Measurements from ENCODE around the gene CAD.
"Not testable (repeated sequence)": the region's sequence is repeated elsewhere in the genome, so short reads cannot be mapped to it uniquely, and the experiment has no call there.

Gene CAD

DNA sequence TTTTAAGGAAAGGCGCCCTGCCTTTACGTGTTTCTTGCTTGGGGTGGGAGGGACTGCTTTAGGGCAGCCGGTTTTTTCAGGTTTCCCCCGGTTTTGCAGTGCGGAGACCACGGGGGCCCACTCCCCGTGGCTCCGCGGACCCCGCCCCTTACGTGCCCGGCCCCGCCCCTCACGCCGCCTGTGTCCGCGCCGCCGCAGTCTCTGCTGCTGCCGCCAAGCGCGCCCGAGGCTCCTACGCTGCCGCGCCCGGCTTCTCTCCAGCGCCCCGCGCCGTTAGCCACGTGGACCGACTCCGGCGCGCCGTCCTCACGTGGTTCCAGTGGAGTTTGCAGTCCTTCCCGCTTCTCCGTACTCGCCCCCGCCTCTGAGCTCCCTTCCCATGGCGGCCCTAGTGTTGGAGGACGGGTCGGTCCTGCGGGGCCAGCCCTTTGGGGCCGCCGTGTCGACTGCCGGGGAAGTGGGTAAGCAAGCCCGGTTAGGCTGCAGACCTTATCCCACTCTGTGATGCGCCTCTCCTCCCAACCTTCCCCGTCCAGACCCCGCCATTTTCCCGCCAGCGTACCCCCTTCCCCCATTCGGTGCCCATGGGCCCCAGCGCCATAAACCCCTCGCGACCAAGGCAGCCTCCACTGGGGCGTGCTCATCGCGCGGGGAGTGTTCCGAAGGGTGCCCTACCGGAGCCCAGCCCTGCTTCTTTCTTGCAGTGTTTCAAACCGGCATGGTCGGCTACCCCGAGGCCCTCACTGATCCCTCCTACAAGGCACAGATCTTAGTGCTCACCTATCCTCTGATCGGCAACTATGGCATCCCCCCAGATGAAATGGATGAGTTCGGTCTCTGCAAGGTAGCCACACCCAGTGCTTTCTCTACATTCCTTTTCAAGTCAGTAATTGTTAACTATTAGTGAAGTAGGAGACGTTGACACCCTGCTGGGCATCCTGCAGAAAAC is at the start of gene CAD:
Gene CAD, plus strand, starts transcription at position 197 of the 949 bp plus-strand sequence. Its CDS starts 183 bp downstream, at position 380.
- peak; percentile 83 for DNase-seq

DNA sequence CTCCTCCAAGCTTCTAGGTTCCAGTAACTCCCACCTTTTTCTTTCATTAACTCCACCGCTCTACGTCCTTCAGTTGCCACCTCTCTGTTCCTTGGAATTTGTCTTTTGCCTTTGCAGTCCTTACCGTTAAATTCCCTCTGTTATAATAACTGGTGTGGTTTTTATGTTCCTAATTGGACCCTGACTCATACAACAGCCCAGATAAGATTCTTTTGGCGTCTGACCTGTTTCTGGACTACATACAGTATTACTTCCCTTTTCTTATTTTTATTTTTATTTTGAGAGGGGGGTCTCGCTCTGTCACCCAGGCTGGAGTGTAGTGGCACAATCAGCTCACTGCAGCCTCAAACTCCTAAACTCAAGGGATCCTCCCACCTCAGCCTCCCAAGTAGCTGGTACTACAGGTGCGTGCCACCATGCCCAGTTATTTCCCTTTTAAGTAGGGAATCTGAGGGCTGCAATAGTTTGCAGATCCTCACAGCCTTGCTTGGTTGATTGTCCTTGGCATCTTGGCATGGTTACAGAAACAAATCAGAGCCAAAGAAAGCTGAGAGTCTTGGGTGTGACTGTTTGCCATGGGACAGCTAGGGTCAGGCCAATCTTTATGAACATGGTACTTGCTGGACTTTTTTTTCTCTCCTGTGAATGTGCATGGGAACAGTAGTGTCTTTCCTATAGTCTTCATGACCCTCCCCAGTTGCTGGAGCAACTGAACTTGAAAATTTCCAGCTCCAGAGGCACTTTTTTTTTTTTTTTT is 46.4 kb upstream of the CAD start:
- no peak for DNase-seq

DNA sequence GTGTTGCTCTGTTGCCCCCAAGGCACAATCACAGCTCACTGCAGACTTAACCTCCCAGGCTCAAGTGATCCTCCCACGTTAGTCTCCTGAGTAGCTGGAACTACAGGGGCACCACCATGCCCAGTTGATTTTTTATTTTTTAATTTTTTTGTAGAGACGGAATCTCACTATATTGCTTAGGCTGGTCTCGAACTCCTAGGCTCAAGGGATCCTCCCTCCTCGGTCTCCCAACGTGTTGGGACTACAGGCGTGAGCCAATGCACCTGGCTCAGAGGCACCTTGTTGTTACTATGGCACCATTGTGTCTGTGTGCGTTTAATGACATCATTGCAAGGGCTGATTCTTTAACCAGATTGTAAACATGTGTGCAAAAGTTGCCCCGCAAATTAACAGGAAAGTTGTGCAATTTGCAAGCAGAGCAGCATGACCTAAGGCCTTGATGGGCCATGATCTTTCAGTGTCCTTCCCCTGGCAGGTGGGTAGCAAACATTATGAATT is 45.8 kb upstream of the CAD start:
- no peak for DNase-seq

DNA sequence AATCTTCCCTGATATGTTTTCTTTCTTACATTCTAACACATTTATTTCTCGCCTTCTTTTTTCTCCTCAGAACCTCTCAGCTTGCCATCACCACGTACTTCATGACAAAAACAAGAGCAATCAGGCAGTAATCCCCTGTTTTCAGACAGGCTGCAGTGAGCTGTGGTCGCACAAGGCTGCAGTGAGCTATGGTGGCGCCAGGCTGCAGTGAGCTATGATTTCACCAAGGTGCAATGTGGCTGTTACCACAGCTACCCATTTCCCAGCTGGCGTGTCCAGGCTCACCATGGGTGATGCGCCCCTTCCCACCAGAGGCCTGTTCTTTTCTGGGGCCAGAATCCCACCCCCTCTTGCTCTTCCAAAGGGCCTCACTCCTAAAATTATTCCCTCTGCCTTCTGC is 42.5 kb upstream of the CAD start:
- no peak for DNase-seq

DNA sequence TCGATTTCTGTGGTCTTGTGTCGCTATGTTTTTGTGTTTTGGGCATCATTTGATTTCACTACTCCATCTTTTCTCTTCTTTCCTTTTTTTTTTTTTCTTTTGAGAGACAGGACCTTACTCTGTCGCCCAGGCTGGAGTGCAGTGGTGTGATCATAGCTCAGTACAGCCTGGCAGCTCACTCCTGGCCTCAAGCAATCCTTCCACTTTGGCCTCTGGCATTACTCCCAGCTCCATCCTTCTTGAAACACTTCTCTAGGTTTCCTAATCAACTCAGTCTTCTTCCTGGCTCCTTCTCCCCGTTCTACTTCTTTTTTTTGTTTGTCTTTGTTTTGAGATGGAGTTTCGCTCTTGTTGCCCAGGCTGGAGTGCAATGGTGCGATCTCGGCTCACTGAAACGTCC is 41.8 kb upstream of the CAD start:
- DNase-seq = no peak

DNA sequence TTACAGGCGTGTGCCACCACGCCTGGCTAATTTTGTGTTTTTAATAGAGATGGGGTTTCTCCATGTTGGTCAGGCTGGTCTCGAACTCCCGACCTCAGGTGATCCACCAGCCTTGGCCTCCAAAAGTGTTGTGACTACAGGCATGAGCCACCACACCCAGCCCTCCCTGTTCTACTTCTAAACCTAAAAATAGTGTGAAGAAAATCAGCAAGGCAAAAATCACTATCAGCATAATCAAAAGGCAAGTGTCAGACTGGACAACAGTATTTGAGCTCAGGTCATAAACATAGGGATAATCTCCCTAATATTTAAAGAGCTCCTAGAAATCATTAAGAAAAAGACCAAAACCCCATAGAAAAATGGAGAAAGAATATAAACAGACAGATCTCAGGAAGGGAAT is 41.4 kb upstream of the CAD start:
- DNase-seq = not testable (repeated sequence)

DNA sequence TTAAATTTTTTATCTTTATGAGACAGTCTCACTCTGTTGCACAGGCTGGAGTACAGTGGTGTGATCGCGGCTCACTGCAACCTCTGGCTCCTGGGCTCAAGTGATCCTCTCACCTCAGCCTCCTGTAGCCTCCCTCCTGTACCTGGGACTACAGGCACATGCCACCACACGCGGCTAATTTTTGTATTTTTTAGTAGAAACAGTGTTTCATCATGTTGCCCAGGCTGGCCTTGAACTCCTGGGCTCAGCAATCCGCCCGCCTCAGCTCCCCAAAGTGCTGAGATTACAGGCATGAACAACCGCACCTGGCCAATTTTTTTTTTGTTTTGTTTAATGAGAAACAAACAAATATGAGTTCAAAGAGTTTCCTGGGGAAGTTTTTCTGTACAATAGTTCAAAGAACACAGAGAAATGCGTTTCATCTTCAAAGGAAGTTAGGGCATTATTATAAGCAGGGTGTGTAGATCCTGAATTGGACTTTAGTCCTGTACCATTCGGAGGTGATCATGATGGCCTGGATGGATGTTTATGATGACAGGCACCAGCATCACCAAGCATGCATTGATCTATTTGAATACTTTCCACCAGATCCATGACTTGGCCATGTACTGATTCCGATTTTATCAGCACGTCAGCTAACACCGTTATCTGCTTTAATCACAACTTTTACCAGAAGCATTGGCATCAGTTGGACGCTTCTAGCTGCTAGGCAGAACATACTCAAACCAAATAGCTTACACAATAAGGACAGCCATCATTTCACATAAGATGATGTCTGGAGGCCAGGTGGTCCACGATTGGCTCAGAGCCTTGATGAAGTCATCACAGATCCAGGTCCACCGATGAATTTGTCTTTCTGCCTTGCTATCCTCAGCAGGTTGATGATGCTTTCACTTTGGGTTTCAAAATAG is 39.5 kb upstream of the CAD start:
- DNase-seq = no peak

DNA sequence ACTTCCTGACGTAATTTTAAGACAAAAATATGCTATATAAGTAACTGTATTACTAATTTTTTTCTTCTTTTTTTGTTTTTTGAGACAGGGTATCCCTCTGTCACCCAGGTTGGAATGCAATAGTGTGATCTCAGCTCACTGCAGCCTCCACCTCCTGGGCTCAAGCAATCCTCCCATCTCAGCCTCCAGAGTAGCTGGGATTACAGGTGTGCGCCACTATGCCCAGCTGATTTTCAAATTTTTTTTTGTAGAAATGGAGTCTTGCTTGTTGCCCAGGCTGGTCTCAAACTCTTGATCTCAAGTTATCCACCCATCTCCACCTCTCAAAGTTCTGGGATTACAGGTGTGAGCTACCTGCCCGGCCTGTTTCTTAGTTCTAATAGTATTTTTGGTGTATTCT is 38.7 kb upstream of the CAD start:
- DNase-seq = no peak

DNA sequence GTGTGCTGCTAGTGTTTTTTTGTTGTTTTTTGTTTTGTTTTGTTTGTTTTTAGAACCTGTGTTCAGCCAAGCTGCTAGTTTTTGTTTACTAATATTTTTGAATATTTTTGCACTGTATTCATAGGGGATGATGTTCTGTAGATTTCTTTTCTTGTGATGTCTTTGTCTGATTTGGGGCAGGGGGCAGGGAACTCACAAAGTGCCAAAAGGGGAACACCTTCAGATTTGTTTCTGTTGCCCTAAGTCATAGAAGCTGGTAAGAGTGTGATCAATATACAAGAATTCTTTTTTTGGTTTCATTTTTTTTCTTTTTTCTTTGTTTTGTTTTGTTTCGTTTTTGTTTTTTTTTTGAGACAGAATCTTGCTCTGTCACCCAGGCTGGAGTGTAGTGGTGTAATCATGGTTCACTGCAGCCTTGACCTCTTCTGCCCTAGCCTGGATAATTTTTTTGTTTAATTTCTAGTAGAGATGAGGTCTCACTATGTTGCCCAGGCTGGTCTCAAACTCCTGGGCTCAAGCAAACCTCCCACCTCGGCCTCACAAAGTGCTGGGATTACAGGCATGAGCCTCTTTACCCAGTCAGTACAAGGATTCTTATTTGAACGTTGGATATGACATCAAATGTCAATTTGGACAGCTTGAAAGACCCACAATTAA is 37.7 kb upstream of the CAD start:
- no peak for DNase-seq

DNA sequence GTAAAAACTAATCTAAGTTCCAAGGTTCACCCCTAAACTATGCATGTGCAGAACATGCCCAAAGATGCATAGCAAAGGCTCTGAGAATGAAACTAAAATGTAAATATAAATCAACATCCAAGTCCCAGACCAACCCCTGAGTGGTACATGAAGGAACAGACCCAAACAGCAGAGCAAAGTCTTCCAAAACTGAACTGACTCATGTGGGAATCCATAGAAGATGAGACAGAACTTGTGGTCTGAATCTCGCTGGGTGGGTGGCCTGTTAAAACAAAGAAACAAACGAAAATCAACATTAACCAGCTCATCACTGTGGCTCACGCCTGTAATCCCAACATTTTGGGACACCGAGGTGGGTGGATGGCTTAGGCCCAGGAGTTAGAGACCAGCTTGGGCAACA is 34.8 kb upstream of the CAD start:
- DNase-seq = no peak

DNA sequence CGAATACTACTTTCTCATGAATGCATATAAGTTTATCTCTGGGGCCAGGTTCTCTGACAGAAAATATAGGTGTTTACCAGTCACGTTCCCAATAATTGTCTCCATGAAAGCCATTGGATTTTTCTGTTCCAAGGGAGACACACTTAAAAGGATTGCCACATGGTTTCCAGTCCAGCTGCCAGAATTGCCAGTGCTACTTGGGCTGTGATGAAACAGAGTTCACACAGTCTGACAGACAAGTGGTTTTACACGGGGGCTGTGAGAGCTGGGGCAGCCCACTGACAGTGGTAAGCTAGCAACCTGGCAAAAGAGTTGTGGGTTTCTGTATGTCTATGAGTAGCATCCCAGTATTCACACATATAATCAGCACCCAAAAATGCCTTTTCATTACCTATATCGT is 33.1 kb upstream of the CAD start:
- no peak for DNase-seq

DNA sequence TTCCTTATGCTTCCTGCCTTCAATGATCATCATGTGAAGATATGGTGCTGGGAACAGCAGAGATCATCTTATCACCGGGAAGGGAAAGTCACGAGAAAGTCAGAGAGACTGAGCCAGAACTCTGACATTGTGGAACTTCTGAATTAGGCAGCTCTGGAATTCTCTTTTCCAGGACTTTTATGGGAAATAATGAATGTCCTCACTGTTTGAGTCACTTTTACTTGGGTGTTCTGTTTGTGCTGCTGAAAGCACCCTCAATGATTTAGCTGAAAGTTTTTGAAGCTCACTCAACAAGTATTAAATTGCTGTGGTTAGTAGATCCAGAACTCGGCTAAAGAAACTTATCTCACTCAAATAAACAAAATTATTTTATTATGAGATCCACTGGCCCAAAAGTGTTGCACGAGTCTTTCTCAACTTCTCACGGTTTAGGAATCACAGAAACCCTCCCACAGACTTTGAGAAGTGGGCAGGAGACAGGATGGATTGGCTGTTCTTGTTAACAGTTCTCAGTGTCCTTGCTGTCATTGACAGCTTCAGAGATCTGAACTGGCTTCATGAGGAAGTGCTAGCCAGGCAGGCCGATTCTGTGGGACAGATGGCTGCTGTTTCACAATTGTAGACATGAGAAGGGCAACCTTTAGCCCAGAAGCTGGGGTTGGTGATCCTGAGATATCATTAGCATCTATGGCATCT is 31.7 kb upstream of the CAD start:
- peak; percentile 7 for DNase-seq

DNA sequence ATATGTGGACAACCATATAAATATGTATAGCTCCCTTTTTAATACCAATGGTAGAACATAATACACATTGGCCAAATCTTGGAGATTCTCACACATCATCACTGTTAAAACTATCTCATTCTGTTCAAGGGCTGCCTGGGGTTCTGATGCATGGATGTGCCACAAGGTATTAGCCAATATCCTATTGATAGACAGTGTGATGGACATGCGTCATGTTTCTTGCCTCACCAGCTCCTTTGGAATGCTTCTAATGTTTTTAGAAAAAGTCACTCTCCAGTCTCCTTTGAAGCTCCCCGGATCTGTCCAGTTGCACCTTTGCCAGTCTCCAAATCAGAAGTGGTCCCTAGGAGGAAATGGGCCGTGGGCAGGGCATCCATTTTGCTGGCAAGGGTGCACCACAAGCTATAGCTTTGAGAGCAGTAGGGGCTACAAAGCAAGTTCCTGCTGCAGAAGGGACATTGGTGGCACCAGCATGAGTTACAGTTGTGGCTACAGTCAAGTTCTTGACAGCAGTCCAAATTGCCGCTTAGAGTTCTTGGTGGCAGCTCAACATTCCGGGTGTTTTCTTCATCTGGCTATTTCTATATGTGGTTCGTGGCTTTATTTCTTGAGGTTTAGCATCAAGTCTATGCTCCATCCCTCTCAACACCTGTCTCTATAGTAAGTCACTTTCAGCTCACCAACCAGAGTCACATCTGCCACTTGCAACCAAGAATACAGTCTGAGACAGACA is 30.4 kb upstream of the CAD start:
- DNase-seq = no peak

DNA sequence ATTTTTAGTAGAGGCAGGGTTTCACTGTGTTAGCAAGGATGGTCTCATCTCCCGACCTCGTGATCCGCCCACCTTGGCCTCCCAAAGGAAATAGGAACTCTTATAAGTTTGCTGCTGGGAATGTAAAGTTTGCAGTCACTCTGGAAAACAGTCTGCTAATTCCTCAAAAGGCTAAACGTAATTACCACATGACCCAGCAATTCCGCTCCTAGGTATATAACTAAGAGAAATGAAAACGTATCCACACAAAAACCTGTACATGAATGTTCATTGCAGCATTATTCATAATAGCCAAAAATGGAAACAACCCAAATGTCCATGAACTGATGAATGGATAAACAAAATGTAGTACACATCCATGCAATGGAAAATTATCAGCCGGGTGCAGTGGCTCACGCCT is 27.2 kb upstream of the CAD start:
- no peak for DNase-seq

DNA sequence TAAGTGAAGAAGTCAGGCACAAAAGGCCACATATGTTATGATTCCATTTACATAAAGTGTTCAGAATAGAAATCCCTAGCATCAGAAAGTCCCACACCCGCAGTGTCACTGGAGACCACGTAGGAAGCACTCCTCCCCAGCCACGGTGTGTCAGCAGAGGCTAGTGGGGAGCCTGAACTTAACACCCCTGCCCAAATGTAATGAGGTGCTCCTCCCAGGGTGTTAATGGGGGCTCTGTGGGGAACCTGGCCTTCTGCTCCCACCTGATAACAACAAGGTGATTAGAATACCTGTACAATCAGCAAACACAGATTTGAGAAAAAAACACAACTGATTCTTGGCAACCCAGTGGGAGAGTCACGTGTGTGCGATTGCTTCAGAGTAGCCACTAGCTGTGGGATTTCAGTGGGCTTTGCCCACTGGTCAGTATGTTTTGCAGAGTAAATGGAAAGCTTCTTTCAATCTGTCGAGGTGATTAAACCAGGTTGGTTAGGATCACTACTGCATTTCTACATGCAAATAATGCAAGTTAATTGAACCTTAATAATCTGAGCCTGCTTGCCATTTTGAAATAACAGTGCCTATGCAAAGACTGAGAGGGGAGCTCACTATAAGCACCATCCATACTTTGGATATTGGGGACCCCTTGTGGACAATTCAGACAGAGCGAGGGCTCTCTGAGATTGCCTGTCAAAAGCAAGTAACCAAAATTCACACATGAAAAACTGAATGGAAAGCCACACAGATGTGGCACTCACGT is 25.9 kb upstream of the CAD start:
- peak; percentile 19 for DNase-seq

DNA sequence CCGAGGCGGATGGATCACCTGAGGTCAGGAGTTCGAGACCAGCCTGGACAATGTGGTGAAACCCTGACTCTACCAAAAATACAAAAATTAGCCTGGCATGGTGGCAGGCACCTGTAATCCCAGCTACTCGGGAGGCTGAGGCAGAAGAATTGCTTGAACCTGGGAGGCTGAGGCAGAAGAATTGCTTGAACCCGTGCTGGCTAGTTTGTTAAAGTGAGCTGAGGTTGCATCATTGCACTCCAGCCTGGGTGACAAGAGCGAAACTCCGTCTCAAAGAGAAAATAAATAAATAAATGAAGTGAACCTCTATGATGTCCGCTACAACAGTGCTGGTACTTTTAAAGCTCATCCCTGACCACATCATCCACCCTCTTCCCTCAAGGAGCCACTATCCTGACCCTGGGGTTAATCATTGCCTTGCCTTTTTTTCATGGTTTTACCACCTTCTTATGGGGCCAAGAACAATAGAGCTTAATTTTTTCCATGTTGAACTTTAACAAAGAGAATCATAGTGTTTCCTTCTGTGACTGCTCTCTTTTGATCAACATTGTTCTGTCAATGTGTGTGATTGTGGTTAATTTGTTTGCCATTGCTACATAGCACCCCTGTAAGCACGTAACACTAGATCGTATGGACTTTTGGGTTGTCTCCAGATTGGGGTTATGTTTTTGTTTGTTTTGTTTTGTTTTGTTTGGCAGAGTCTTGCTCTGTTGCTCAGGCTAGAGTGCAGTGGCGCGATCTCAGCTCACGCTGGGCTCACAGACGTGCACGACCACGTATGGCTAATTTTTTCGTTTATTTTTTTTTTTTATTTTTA is 22.4 kb upstream of the CAD start:
- DNase-seq = no peak

DNA sequence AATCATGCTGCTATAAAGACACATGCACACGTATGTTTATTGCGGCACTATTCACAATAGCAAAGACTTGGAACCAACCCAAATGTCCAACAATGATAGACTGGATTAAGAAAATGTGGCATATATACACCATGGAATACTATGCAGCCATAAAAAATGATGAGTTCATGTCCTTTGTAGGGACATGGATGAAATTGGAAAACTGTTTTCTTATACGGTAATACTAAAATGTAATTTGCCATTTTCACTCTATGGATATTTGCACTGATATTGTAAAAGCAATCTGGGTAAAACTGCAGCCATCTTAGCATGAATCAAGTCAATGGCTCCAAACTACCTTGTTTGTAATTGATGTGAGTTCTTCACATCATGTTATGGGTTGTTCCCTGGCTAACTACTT is 21.4 kb upstream of the CAD start:
- DNase-seq = not testable (repeated sequence)

DNA sequence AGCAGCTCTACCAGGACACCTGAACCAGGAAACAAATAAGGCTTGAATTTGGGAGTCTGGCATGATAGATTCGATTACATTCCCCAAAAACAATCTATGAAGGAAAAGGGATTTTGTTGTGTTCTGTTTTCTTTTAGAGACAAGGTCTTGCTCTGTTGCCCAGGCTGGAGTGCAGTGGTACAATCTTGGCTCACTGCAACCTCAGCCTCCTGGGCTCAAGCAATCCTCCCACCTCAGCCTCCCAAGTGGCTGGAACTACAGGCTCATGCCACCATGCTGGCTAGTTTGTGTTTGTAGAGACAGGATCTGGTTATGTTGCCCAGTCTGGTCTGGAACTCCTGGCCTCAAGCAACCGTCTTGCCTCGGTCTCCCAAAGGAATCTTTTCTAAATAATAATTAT is 19.1 kb upstream of the CAD start:
- not testable (repeated sequence) for DNase-seq

DNA sequence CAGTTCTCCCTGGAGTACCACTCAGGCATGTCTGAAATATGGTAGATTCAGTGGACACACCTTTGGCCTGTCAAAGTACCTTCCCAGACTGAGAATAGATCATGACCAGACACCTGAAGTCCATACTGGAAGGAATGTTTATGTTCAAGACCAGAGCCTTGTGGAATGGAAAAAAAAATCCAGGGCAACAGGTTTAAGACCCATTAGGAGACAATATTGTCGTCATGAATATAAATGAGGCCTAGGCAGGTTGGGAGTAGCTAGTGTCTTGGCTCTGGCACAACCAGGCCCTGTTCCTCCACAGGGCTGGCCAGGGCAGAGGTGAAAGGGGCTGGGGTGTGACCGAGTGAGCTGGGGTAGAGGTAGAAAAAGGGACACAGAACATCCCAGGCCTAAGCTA is 18.5 kb upstream of the CAD start:
- DNase-seq = no peak
